Measurements from ENCODE around the gene AKAP13.
"Not testable (repeated sequence)": the region's sequence is repeated elsewhere in the genome, so short reads cannot be mapped to it uniquely, and the experiment has no call there.

AKAP13 gene

DNA sequence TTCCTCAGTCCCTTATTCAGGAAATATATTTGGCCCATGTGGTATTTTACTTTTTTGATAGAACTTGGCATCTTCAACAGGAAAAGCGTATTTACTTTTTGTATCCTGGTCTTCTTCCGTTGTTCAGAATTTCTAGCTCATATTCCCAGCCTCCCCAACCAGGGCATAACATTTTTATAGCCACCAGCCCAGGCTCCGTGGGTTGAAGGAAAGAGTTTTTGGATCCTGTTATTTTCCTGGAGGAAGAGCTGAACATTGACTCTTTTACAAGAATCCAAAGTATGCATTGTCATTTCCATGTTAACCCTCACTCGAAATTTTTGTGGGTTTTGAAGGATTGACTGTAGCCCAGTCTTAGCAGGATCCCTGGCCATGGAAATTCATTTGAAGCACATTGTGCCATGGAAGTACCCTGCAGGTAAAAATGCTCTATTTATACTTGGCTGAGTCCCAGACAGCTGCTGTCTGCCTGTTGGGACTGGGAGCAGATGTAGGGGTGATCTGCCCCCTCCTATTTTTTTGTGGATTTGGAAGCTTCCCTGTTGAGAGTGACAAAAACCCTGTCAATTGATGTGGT, 98.8 kb downstream of the AKAP13 start:
- DNase-seq (ENCODE audit: low read depth), result no peak

DNA sequence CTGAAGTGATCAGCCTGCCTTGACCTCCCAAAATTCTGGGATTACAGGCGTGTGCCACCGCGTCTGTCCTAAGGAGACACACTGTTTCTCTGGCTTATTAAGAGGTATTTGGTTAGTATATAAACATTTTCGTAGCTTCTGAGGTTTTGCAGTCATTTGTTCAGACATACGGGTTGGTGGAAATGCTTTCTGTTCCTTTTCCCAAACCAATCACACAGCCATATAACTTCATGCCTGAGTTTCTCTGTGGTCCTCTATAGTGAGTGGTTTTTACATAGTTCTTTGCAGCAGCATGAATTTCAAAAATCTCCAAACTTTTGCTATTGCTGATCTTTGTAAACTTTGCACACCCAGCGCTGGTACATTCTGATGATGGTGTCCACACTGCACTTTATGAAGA, 100.5 kb downstream of the AKAP13 start:
- DNase-seq (ENCODE audit: low read depth), result no peak

DNA sequence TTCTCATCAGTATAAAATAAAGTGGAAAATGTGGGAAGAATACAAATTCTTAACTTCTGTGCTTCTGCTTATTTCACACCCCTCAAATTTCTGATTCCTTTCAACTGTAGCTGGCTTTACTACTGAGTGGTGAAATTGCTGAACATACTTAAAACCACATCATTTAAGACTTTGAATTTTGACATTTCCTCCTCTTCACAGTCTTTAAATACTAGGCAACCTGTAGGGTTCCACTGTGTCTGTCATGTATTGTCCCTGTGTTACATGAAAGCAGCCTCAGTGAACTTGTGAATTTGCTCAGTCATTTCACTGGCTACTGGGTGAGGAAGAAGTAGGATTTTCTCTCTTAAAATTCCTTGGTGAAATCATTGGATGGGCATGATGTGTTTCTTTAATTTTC, 101.1 kb downstream of the AKAP13 start:
- not testable (repeated sequence) for DNase-seq (ENCODE audit: low read depth)

DNA sequence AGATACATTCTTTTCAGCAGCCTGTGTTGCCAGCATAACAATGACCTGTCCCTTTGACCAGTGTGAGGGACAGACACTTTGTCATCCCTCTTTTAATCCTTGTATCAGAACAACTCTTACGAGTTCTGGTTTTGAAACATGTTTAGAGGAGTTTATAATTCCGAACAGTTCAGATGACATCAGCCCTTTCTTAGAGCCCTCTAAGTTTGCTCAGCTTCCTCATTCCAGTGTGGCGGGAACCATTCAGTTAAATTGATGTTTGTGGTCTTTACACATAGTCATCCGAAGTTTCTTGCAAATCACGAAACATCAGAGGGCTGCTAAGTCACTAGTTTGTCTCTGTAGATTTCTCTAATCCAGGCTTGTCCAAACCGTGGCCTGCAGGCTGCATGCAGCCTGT, 102.5 kb downstream of the AKAP13 start:
- no peak for DNase-seq (ENCODE audit: low read depth)

DNA sequence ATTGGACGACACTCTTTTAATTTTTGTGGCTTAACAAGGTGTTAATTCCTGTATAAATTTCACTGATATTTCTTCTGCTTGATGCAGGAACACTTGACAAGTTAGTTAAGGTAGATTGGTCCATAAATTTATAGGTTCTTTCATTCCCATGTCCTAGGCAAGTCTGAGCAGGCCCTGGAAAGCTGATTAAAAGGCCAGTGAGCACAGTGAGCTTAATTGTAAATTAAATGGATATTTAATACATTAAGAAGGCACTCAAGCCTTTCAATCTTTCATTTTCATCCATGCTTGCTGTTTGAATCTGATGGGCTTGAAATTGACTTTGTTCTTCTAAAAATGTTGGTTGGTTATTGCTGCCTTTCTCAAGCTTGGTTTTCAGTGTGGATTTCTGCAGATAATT, 103.6 kb downstream of the AKAP13 start:
- not testable (repeated sequence) for DNase-seq (ENCODE audit: low read depth)

DNA sequence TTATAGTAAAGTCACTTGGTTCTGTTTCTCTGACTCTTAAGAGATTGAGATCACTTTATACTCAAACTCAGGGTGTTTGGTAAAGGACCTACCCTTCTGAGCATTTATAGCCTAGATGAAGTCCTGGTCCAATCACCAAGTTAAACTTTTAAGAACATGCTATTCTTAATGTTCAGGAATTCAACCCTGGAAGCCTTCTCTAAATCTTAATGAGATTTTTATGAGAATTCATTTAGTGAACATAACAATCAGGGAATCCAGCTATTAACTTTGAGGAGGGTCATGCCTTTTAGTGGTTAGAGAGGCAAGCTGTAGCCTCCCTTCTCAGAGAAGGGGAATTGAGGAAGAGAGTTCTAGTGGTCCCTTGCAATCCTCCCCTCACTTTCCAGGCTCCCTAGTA, 104.5 kb downstream of the AKAP13 start:
- not testable (repeated sequence) for DNase-seq (ENCODE audit: low read depth)

DNA sequence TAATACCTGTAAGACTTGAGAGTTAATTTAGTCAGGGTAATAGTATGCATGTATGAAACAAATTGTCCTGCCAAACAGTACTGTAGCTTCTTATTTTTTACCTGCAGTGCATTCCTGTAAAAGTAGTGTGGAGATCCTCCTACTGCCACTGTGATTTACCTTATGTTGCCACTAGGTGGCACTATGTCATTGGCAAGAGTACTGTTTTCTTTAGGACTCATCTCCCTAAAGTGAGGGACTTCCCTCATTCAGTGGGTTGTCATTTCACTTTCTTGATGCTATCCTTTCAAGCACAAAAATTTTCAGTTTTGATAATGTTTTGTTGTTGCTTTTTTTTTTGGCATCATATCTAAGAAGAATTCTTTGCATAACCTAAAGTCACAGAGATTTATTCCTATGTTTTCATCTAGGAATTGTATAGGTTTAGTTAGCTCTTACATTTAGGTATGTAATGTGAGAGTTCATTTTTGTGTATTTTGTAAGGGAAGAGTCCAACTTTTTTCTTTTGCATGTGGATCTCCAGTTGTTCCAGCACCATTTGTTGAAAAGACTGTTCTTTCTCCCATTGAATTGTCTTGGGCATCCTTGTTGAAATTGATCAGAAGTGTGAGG, 105.7 kb downstream of the AKAP13 start:
- peak; percentile 58 for DNase-seq (ENCODE audit: low read depth)

DNA sequence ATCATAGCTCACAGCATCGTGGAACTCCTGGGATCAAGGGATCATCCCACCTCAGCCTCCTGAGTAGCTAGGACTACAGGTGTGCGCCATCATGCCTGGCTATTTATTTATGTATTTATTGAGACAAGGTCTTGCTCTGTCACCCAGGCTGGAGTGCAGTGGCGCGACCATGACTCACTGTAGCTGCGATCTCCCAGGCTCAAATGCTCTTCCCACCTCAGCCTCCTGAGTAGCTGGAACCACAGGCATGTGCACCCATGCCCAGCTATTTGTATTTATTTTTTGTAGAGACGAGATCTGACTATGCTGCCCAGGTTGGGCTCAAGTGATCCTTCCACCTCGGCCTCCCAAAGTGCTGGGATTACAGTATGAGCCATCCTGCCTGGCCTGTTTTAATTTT, 107.4 kb downstream of the AKAP13 start:
- DNase-seq (ENCODE audit: low read depth), result not testable (repeated sequence)

DNA sequence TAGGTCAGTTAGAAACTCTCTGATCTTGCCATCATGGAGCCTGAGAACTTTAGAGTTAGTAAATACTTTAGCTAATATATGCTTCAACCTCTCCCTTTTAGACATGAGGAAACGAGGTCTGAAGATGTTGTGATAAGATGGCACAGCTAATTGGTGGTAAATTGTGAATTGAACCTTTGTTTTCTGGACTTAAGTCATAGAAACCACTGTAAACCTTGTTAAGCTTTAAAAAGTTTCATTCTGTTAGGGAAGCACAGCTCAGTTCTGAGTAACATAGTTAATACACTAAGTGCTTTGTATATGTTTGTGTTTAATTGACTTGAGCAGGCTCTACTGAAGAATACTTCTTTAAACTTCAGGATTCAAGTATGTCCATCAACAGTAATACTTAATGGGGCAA, 108.6 kb downstream of the AKAP13 start:
- DNase-seq (ENCODE audit: low read depth), result no peak

DNA sequence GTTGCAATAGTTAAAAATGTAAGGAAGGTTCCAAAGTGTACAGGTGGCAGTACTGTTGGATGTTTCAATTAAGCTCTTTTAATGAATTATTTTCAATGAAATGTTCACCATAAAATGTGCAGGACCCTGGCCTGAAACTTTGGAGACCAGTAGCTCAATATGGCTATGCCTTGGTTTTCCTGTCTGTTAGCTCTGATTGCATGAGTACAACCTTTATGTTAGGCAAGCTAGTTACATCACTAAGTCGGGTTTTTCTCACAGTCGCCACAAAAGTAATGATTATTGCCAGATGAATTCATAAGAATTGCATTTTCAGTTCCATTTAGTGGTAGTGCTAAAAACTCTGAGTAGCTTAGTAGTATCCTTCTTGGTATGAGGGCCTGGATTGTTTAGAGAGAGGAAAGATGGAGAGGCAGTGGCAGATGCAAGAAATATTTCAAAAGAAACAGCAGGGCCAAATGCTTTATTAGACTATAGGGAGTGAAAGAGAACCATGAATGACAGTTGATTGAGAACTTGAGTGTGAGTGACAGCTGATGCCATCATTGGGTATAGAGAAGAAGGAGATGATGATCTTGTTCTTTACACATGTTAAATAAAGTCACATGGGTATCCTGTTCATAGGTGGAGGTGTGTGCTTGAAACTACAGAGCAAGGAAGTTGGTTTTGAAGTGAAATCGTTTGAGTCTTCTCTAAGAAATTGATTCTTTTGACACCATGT, 109.5 kb downstream of the AKAP13 start:
- no peak for DNase-seq (ENCODE audit: low read depth)

DNA sequence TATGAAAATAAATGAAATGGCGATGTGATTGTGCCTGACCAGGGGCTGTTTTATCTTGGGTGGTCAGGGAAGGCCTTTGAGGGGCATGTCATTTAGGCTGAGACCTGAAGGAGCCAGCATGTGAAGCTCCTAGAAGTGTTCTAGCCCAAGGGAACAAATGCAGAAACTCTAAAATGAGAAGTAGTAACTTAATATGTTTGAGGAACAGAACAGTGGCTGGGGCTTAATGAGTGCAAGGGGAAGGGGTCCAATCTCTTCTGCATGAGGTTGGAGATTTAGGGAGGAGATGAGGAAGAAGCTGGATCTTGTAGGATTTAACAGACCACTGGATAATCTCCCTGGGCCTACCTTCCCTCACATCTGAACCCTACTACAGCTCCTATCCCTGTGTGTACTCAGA, 110.5 kb downstream of the AKAP13 start:
- DNase-seq (ENCODE audit: low read depth), result no peak

DNA sequence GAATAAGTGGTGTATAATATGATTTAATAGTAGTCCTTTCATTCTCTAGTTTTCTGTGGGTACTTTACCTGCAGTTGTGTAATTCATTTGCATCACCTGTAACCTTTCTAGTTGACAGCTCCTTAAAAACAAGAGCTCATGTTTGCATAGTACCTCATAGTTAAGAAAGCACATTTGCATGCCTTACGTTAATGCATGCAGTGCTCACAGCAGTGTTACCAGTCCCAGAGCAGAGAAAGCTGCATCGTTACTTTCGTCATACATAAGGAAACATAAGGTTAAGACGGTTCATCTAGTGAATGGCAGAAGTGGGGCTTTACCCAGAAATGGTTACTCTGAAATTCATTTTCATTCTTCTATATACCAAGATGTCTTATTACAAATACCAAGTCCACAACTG, 111.3 kb downstream of the AKAP13 start:
- DNase-seq (ENCODE audit: low read depth), result no peak

DNA sequence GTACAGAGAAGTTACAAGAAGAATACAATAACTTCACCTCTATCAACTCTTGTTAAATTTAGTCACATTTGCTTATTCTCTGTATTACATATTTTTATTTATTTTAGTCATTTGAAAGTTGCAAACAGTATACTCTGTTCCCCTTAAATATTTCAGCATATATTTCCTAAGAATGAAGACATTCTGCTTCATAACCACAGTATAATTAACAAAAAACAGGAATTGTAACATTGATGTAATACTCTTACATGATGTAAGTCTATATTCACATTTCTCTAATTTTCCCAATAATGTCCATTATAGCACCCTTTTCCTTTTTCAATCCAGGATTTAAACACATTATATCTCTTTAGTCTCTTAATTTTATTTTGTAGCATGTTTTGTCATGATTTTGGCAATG, 112.0 kb downstream of the AKAP13 start:
- no peak for DNase-seq (ENCODE audit: low read depth)

DNA sequence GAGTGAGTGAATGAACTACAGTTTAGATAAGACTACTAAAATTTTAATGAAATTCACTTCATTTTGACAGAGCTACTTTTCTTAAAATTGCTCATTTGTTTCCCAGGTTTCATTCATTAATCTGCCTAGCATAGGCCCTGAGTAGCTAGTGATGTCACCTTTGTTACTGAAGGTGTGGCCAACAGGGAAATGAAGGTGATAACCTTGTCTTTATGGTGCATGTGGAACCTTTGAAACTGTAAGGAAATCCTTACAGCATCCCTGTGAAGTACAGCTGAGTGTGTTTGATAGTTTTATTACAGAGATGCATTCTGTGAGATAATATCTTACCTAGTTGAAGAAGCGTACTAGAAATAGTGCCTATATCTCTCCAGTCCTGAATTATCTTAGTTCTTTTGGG, 112.9 kb downstream of the AKAP13 start:
- no peak for DNase-seq (ENCODE audit: low read depth)

DNA sequence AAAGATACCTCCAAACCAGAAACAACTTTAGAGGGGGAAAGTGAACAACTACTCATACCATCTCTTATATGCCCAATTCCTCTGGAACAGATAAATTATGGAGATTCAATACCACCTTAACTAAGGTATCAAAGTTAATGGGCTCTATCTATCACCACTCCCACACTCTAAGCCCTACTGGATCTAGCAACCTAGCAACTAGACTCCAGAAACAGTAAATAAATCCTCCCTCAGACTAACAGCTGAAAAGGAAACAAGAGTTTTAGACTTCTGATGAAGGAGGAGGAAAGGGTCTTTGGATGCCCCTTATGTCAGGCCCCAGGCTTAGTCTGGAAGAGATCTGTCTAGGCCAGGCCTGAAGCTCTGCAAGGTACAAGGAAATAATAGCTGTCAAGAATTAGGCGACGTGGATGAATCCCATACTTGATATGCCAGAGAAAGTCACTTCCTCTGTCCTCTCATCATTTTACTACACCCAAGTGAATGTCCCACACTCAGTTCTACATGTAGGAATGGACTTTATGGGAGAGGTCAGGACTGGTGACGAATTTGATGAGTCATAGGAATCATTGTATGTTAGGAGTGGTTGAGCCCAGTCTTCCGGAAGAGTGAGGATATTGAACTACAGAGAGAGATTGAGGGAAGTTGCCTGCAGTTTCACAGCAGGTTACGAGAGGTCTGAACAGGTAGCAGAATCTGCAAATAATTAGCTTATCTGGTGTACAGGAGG, 113.8 kb downstream of the AKAP13 start:
- no peak for DNase-seq (ENCODE audit: low read depth)

DNA sequence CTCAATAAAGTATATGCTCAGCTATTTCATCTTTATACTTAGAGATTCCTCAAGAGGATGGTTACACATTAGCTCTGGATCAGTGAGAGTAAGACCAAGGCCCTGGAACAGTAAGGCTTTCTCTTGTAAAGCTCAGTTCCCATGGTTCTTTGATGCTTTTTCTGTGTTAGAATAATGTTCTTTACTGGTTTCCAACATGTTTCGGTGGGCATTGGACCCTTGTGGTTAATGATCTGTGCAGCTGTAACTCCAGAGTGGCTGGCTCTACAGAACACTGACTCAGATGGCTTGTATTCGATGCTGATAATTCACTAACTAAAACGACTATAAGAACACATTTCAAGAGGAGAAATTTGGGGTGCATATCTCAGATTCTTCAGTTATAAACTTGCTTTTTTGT, 114.7 kb downstream of the AKAP13 start:
- no peak for DNase-seq (ENCODE audit: low read depth)

DNA sequence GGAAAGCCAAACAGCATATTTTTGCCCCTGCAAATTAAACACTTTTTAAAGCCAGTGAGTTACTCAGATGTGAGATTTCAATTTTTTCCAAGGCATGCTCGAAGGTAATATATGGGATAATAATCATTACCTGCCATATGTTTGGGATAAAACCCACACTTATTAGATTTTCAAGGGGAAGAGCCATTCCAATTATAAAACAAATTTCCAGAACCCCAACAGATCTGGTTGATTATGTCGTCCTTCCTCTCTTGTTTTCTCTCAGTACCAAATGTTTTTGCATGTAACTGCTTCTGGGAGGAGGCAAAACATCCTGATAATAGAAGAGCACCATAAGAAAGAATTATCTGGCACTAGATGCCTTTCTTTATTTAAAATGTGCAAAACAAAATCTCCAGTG, 115.1 kb downstream of the AKAP13 start:
- no peak for DNase-seq (ENCODE audit: low read depth)

DNA sequence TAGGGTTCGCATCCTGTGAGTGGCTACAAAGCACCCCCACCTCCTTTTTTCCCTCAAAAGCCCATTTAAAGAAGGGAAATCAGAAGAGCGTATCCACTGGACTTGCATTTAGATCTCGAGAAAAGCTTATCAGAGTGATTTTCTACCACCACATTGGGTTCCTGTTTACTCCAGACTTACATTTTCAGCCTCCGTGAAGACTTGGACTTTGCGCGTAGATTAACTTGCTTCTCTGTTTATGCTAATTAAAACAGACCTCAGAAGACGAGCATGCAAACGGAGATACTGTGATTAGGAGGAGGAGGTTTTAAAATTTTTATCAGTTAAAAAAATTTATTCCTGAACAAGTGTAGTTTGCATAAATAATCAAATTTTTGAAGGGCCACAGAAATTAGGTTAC, 115.7 kb downstream of the AKAP13 start:
- no peak for DNase-seq (ENCODE audit: low read depth)

DNA sequence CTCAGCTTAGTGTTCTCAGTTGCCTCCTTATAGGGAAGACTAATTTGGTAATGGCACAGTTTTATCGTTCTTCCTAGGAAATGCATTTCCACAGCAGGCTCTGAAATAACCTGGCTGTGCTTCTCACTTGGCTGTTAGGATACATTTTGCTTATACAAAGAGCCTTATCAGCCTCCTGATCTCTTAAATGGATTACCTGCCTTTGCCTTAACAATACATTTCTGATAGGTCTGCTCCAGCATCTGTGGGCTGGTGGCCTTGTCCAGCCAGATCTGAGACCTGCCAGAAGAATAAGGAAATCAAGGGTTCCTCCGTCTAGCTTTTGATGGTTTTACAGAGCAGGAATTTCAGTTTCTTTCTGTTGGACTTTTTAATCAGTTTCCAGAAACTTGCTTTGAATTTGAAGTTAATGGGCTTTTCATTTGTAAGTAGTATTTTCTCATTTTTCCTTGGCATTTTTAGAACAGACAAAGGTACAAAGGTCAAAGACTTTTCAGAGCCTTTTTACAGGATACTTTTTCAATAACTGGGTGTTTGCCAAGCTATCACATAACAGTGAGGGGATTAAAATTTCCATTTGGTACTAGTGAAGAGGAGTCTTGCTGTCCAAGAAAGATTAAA, 116.3 kb downstream of the AKAP13 start:
- DNase-seq (ENCODE audit: low read depth), result no peak

DNA sequence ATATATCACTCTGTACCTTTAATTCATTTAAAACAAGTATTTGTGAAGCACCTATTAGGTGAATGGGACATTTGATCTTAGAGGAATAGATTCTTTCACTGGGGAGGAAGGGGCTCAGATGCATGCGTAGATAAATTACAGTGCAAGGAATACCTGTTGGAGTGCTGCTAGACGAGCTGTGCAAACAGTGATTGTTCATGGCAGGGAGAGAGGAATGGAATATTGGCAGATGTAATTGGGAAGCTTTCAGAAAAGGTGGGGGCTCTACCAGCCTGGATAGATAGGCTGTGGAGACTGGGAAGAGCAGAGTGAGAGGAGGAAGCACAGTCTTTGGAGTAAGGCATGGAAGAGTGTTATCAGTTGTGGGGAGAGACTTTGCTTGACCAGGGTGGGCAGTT, 116.8 kb downstream of the AKAP13 start:
- DNase-seq (ENCODE audit: low read depth), result no peak

DNA sequence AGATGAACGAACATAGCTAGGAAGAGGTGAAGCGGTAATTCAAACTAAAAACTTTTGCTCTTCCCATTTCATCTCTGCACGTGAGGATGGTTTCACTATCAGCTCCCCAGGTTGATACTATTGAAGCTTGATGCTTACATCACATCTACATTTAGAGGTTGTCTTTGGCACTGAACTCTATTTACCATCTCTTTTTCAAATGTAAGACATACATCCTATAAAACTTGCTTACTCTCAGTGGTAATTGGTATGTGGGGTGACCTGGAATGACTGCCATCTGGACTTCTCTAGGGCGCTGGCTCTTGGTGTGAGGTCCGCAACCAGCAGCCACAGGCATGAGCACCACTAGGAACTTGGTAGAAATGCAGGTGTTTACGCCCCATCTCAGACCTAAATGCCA, 118.1 kb downstream of the AKAP13 start:
- DNase-seq (ENCODE audit: low read depth), result no peak

DNA sequence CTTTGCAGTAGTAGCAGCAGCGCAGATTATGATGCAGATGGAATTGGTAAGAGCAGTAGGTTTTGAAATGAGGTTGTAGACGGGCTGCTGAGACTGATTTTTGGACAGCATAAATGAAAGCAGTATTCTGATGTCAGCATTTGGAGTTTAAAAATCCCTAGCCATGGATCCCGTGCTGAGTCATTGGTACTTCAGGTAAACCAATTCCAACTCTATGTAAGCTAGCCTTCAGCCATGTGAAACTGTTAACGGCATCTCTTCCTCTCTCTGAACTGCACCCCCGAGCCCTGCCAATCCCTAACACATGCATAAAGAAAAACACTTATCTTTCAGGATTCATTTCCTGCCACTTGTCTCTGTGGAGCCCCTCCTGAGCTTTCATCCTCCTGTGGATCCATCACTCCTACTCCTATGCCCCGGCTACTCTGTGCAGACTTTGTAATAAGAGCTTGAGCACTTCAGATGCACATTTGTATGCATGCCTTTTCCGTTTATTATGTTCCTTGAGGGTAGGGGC, 119.0 kb downstream of the AKAP13 start:
- DNase-seq (ENCODE audit: low read depth), result no peak
